Measurements from ENCODE around the gene INS. TPM values are rescaled to one million over a fixed set of nuclear protein-coding genes. Genes with fewer than 3 reads are reported as not detected.

INS gene
- total RNA-seq, 1 experiment from 2014 or later: not detected

DNA sequence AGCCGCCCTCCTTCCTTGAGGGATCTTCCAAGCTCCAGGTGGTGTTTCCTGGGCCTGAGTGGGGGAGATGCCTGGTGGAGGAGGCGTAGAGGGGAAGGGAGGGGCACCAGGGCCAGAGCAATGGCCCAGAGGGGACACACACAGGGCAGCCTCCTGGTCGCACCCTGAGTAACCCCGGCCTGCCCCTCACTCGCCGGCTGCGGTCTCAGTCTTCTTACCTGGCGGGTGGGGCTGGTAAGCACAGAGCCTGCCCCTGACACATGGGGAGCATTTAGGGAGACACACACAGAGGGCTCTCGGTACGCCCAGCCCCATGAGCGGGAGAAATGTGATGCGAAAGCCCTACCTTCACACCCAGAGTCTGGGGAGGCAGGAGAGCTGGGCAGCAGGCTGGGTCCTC, 45.7 kb downstream of the INS start:
- no peak for DNase-seq (ENCODE audit: low spot score)

GRCh38 chr11:2114430-2115241, 46.4 kb downstream of the INS start:
- DNase-seq (ENCODE audit: low spot score): no peak

DNA sequence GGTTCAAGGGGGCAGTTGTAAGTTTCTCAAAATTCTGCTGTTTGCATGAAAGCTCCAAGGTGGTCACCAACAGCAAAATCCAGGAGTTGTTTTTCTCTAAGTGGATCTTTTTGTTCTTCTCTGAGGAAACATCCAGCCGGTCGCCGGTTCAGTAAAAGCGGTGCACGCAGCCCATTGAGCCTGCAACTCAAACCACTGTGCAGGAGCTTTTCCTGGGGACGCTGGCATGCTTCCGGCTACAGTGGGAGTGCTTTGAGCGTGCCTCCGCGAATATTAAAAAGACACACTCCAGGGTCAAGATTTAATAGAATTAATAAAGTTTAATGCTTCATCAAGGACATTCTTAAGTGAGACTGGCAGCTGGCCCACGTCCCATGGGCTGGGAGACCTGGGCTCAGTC, 47.2 kb downstream of the INS start:
- DNase-seq (ENCODE audit: low spot score): no peak

DNA sequence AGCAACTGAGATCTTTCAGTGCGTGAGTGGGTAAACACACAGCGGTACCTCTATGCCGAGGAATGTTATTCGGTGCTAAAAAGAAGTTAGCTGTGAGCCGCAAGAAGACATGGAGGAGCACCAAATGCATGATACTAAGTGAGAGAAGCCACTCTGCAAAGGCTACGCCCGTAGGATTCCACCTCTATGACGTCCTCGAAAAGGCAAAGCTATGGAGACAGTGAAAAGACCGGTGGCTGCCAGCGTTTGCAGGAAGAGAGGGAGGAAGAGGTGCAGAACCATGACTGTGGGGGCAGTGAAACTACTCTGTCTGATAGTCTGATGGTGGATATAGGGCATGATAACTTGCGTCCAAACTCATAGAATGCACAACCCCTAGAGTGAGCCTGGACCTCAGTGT, 50.5 kb downstream of the INS start:
- DNase-seq (ENCODE audit: low spot score): no peak

Other genes with a start within 250 kb of the INS start
- 0.46 TPM in 1 of 2 replicates, not detected in the other for gene TNNT3, start 241.5 kb downstream of the INS start, total RNA-seq (2014; rRNA removed; shearing (Covaris generic))
- gene MRPL23, start 213.9 kb downstream of the INS start, total RNA-seq (2014; rRNA removed; shearing (Covaris generic)): 281 and 292 TPM in 2 replicates
- 0.69 and 2.7 TPM in 2 replicates for gene H19, start 163.4 kb downstream of the INS start, total RNA-seq (2014; rRNA removed; shearing (Covaris generic))
- 0.67 and 0.90 TPM in 2 replicates for gene IGF2, start 21.8 kb downstream of the INS start, total RNA-seq (2014; rRNA removed; shearing (Covaris generic))
- gene TH, start 10.6 kb upstream of the INS start, total RNA-seq (2014; rRNA removed; shearing (Covaris generic)): 0.26 and 0.43 TPM in 2 replicates
- gene ASCL2, start 109.4 kb upstream of the INS start, total RNA-seq (2014; rRNA removed; shearing (Covaris generic)): not detected in 2 replicates
- 2.0 and 2.8 TPM in 2 replicates for gene C11orf21, start 140.7 kb upstream of the INS start, total RNA-seq (2014; rRNA removed; shearing (Covaris generic))
- 13.3 and 16.9 TPM in 2 replicates for gene TSPAN32, start 140.8 kb upstream of the INS start, total RNA-seq (2014; rRNA removed; shearing (Covaris generic))
- gene CD81, start 216.1 kb upstream of the INS start, total RNA-seq (2014; rRNA removed; shearing (Covaris generic)): 288 and 342 TPM in 2 replicates
- gene TSSC4, start 239.5 kb upstream of the INS start, total RNA-seq (2014; rRNA removed; shearing (Covaris generic)): 69.7 and 99.8 TPM in 2 replicates

Measured in A172 (cell line).